ENCODE data around the gene ZBTB45.

DNA sequence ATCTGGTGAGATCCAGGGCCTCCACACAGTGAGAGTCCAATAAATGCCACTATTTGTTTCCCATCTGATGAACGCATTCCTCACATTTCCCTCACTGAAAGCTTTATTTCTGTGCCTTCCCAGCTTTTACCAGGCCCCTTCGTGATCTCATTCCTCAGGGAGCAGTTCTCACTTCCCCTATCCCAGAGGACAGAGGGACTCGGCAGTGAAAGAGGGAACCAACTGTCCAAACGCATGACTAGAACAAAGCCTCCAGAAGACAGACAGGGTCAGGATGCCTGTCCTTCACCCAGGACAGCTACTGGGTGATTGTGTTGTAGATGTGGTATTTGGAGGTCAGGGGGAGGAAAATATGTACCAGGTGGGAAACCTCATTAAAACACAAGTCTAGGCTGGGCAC is 2.0 kb upstream of the ZBTB45 start:
- TF ChIP-seq, protein P1, sequence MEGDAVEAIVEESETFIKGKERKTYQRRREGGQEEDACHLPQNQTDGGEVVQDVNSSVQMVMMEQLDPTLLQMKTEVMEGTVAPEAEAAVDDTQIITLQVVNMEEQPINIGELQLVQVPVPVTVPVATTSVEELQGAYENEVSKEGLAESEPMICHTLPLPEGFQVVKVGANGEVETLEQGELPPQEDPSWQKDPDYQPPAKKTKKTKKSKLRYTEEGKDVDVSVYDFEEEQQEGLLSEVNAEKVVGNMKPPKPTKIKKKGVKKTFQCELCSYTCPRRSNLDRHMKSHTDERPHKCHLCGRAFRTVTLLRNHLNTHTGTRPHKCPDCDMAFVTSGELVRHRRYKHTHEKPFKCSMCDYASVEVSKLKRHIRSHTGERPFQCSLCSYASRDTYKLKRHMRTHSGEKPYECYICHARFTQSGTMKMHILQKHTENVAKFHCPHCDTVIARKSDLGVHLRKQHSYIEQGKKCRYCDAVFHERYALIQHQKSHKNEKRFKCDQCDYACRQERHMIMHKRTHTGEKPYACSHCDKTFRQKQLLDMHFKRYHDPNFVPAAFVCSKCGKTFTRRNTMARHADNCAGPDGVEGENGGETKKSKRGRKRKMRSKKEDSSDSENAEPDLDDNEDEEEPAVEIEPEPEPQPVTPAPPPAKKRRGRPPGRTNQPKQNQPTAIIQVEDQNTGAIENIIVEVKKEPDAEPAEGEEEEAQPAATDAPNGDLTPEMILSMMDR (IDR thresholded peaks at IDR 0.05), result no peak
- no peak for TF ChIP-seq POLR2A (IDR thresholded peaks at IDR 0.05)
